ENCODE measurements around the gene PCSK5. TPM values are rescaled to one million over a fixed set of nuclear protein-coding genes. Genes with fewer than 3 reads are reported as not detected.

The PCSK5 gene
- total and polyA plus RNA-seq, 2 of the 8 experiments (the other 6 are each of a cell fraction or from before 2014, with no cell fraction given) = 5.5 to 10.7 TPM

DNA sequence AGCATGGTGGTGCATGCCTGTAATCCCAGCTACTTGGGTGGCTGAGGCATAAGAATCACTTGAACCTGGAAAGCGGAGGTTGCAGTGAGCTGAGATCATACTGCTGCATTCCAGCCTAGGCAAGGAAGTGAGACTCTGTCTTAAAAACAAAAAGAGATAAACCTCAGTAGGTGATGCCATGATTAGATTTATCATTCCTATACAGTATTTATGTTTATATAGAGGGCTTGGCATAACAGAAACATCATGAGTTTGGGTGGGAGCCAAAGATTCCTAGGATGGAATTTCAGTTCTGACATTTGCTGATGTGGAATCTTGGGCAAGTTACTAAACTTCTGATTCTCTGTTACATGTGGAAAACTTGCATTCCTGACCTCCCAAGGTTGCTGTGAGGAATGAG, 481.4 kb downstream of the PCSK5 start:
- H2BK5ac ChIP-seq (ENCODE audit: low read depth, low read length) = no peak overlapping the region
- no peak for DNase-seq (ENCODE audit: low read depth in 1 of 2, low spot score in 2 of 2)

More for the DNA sequence above, 481.4 kb downstream of the PCSK5 start:
- Histone ChIP-seq H3K23me2 (ENCODE audit: low read depth, low read length) (no peaks in the 10 kb centered on the region), H3K18ac (ENCODE audit: extremely low read depth, low read length) (no peak overlapping the region), H4K20me1 (replicated peaks in 1 of 2; ENCODE audit: control insufficient read depth in 1 of 2, insufficient read depth in 2 of 2, low read length in 2 of 2) (no peaks in the 10 kb centered on the region), H2AFZ (ENCODE audit: low read length) (no peak overlapping the region), H4K91ac (replicated peaks; ENCODE audit: insufficient read length, low read length) (no peak overlapping the region), H3K4me1 (replicated peaks in 1 of 4; ENCODE audit: control insufficient read depth in 3 of 4, insufficient read depth in 4 of 4, low read length in 3 of 4) (0 out of 7 replicates have a peak, but pooled peaks cover 0 to under 1% (median 0%) of the 10 kb centered on the region in 4 experiments), H2BK15ac (ENCODE audit: low read length) (no peak overlapping the region), H3K27me3 (replicated peaks in 1 of 4; ENCODE audit: control insufficient read depth in 3 of 4, extremely low read depth in 1 of 4, insufficient read depth in 3 of 4, low read length in 3 of 4) (no peaks in the 10 kb centered on the region), H3K14ac (ENCODE audit: insufficient read length) (no peak overlapping the region), H3K23ac (ENCODE audit: insufficient read length) (no peak overlapping the region), H2BK20ac (ENCODE audit: low read length) (no peak overlapping the region), H3K27ac (ENCODE audit: low read depth, low read length) (no peak overlapping the region), H3K9ac (replicated peaks in 1 of 4; ENCODE audit: extremely low read depth in 1 of 4, low read depth in 3 of 4, low read length in 3 of 4) (no peak overlapping the region), H2BK120ac (replicated peaks; ENCODE audit: low read depth, low read length) (no peak overlapping the region), H3K4me2 (ENCODE audit: insufficient read depth in 1 of 2, low read depth in 2 of 2, low read length in 2 of 2) (no peak overlapping the region), H3K9me3 (ENCODE audit: insufficient read depth in 2 of 2, low read depth in 1 of 2, low read length in 1 of 2) (no peaks in the 10 kb centered on the region), H4K5ac (ENCODE audit: insufficient read length, low read depth, low read length) (no peak overlapping the region), H3K79me1 (ENCODE audit: low read depth, low read length) (no peaks in the 10 kb centered on the region), H2BK12ac (ENCODE audit: low read depth, low read length) (no peak overlapping the region), H3K36me3 (ENCODE audit: control insufficient read depth in 2 of 4, insufficient read depth in 4 of 4, low read length in 3 of 4) (no peaks in the 10 kb centered on the region), H2AK5ac (ENCODE audit: low read depth, low read length) (no peak overlapping the region), H3K79me2 (ENCODE audit: control insufficient read depth in 1 of 2, insufficient read depth in 2 of 2, low read length in 2 of 2) (no peaks in the 10 kb centered on the region), H4K8ac (ENCODE audit: extremely low read depth, insufficient read depth, low read length) (no peak overlapping the region), H3K4ac (replicated peaks; ENCODE audit: insufficient read length, low read depth, low read length) (no peak overlapping the region), H3K56ac (replicated peaks; ENCODE audit: insufficient read length, low read depth, low read length) (no peak overlapping the region), H3K4me3 (ENCODE audit: extremely low read depth in 1 of 4, insufficient read depth in 2 of 4, low read depth in 3 of 4, low read length in 4 of 4) (no peak overlapping the region)
- 94% methylated on average over 1 of the region's 1 CpG; no CpG with 5 or more reads in 1 of the 2 experiments for WGBS, 2 experiments (ENCODE audit: extremely low coverage in 1 of 2, insufficient coverage in 1 of 2, insufficient read length in 1 of 2, insufficient replicate concordance in 2 of 2, low coverage in 1 of 2, low lambda C conversion rate in 2 of 2, missing lambda C conversion rate in 1 of 2)
- TF ChIP-seq BACH1 (IDR thresholded peaks at IDR 0.05; ENCODE audit: low read length) (no peak), JUND (IDR thresholded peaks at IDR 0.05; ENCODE audit: low read length) (no peak), TCF12 (IDR thresholded peaks at IDR 0.05; ENCODE audit: low read depth, low read length) (no peak), BRCA1 (IDR thresholded peaks at IDR 0.05; ENCODE audit: low read depth, low read length) (no peak), CREB1 (IDR thresholded peaks at IDR 0.05) (no peak), KDM1A (IDR thresholded peaks at IDR 0.05; ENCODE audit: borderline replicate concordance, low read length) (no peak), YY1 (IDR thresholded peaks at IDR 0.05; ENCODE audit: low read depth, low read length) (no peak), RBBP5 (IDR thresholded peaks at IDR 0.05; ENCODE audit: borderline replicate concordance, low read depth, low read length) (no peak), TBP (IDR thresholded peaks at IDR 0.05; ENCODE audit: low read depth, low read length) (no peak)
- TF ChIP-seq, protein P1, sequence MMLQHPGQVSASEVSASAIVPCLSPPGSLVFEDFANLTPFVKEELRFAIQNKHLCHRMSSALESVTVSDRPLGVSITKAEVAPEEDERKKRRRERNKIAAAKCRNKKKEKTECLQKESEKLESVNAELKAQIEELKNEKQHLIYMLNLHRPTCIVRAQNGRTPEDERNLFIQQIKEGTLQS (IDR thresholded peaks at IDR 0.05; ENCODE audit: insufficient read depth, low read depth, low read length) = no peak
- ChIA-PET POLR2A (ENCODE audit: partially characterized antibody) (no interaction called here), CTCF (ENCODE audit: partially characterized antibody) (interaction anchor here (0.7 kb wide), 1 partner anchor 25 kb away, joined by 3 read pairs; no protein-coding TSS in a partner anchor)
- FAIRE-seq = no peak
